Measurements from ENCODE around the gene SERTAD2.

DNA sequence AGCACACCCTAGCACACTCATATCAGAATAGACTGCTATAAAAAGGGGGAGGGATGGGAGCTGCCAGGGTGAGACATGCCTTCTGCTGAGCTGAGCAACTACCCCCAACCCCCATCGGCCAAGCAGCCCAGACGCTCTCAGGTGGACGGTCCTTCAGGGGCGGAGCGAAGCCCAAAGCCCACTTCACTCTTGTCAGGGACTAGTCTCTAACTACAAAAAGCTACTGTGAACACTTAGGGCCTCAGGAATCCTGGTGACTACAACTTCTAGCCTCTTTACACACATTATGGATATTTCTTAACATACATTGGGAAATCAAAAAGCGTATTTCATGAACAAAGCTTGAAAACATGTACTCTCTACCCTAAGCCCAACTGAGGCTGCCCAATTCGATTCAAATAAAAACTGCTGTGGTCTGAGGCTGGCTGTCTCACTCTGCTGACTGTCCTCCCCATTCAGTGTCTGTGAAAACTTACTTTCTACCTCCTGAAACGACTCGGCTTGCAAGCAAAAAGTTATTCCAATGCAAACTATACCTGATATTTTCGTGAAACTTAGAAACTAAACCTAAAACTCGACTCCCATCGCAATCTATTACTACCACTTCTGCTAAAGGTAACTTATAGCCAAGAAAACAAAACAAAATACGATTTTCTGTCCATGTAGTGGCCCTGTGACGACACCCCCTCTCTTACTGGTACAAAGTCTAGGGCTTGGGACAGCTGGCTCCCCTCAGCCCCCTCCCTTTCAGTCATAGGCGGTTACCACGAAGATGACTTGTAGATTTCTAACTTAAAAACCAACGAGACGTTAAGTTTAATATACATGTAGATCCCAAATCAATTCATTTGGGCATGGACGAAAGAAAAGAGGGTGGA lies 1.2 kb downstream of the SERTAD2 start:
- peak; percentile 29 to 59 for TF ChIP-seq POLR2A (IDR thresholded peaks at IDR 0.05)
- TF ChIP-seq, protein P1, sequence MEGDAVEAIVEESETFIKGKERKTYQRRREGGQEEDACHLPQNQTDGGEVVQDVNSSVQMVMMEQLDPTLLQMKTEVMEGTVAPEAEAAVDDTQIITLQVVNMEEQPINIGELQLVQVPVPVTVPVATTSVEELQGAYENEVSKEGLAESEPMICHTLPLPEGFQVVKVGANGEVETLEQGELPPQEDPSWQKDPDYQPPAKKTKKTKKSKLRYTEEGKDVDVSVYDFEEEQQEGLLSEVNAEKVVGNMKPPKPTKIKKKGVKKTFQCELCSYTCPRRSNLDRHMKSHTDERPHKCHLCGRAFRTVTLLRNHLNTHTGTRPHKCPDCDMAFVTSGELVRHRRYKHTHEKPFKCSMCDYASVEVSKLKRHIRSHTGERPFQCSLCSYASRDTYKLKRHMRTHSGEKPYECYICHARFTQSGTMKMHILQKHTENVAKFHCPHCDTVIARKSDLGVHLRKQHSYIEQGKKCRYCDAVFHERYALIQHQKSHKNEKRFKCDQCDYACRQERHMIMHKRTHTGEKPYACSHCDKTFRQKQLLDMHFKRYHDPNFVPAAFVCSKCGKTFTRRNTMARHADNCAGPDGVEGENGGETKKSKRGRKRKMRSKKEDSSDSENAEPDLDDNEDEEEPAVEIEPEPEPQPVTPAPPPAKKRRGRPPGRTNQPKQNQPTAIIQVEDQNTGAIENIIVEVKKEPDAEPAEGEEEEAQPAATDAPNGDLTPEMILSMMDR (IDR thresholded peaks at IDR 0.05): no peak
